Hematopoietic multipotent progenitor cell treated with erythropoietin and hydrocortisone succinate and interleukin-3 and kit ligand, for 8 days (in vitro differentiated cells): Measurements from ENCODE around the gene PGP.
A peak's percentile ranks its signal among the peaks of the same experiment; 100 is the strongest.

ENCODE experiments used
- DNase-seq: peaks from one replicate; pipeline ENCODE4 v3.0.0-alpha.2; 2015

Gene PGP

GRCh38 chr16:2179576-2179975 lies 35.1 kb downstream of the PGP start:
- no peak for DNase-seq

GRCh38 chr16:2179107-2179501 lies 35.5 kb downstream of the PGP start:
- no peak for DNase-seq

GRCh38 chr16:2178321-2179106 lies 36.1 kb downstream of the PGP start:
- peak; percentile 45 for DNase-seq

GRCh38 chr16:2177561-2177960 lies 37.1 kb downstream of the PGP start:
- no peak for DNase-seq

GRCh38 chr16:2177101-2177500 lies 37.5 kb downstream of the PGP start:
- DNase-seq = no peak

GRCh38 chr16:2176047-2176446 lies 38.6 kb downstream of the PGP start:
- DNase-seq = no peak

GRCh38 chr16:2175454-2175853 lies 39.2 kb downstream of the PGP start:
- no peak for DNase-seq

- DNase-seq = no peak
These were observed 40.1 kb downstream of the PGP start for GRCh38 chr16:2174396-2175131.

- DNase-seq = no peak
These were observed 40.7 kb downstream of the PGP start for GRCh38 chr16:2173916-2174315.

GRCh38 chr16:2173366-2173765 lies 41.3 kb downstream of the PGP start:
- DNase-seq = no peak

- no peak for DNase-seq
These were observed 41.8 kb downstream of the PGP start for GRCh38 chr16:2172688-2173335.

- no peak for DNase-seq
These were observed 43.0 kb downstream of the PGP start for GRCh38 chr16:2171601-2172178.

- DNase-seq = no peak
These were observed 43.8 kb downstream of the PGP start for GRCh38 chr16:2170587-2171435.

- no peak for DNase-seq
These were observed 44.6 kb downstream of the PGP start for GRCh38 chr16:2170080-2170479.

GRCh38 chr16:2167068-2167638 lies 47.5 kb downstream of the PGP start:
- DNase-seq = no peak

- no peak for DNase-seq
These were observed 48.2 kb downstream of the PGP start for GRCh38 chr16:2166263-2167067.

- DNase-seq = no peak
These were observed 48.8 kb downstream of the PGP start for GRCh38 chr16:2165861-2166260.

- no peak for DNase-seq
These were observed 51.3 kb downstream of the PGP start for GRCh38 chr16:2163211-2163881.

- DNase-seq = no peak
These were observed 51.9 kb downstream of the PGP start for GRCh38 chr16:2162676-2163118.

- DNase-seq = no peak
These were observed 52.7 kb downstream of the PGP start for GRCh38 chr16:2161911-2162310.
